ENCODE results near the gene MRPS15. TPM values are rescaled to one million over a fixed set of nuclear protein-coding genes. Genes with fewer than 3 reads are reported as not detected.

MRPS15 gene
- total and polyA plus RNA-seq, 2 of the 13 experiments (the other 11 are each of a cell fraction or from before 2014, with no cell fraction given): 59.0 to 113 TPM

- TF ChIP-seq PRDM4 (CRISPR knock-in tag; IDR thresholded peaks at IDR 0.05; ENCODE audit: borderline replicate concordance) (no peak), GZF1 (CRISPR knock-in tag; IDR thresholded peaks at IDR 0.05) (no peak), ZBTB25 (CRISPR knock-in tag; IDR thresholded peaks at IDR 0.05) (peak; percentile 80; the same call in 1 of the 2 replicates), FLYWCH1 (CRISPR knock-in tag; IDR thresholded peaks at IDR 0.05) (0 out of 2 replicates have a peak, but pooled peaks have one; percentile 21), GABPB1 (CRISPR knock-in tag; IDR thresholded peaks at IDR 0.05) (peak; percentile 92), HDAC6 (IDR thresholded peaks at IDR 0.05; ENCODE audit: low read depth, low read length) (no peak), REPIN1 (CRISPR knock-in tag; IDR thresholded peaks at IDR 0.05; ENCODE audit: borderline replicate concordance, low read depth) (no peak), CREM (IDR thresholded peaks at IDR 0.05) (peak; percentile 88), CREM (CRISPR knock-in tag; IDR thresholded peaks at IDR 0.05) (no peak), ZNF563 (CRISPR knock-in tag; IDR thresholded peaks at IDR 0.05) (no peak; the same call in 1 of the 2 replicates), SP1 (IDR thresholded peaks at IDR 0.05) (no peak), SP1 (CRISPR knock-in tag; IDR thresholded peaks at IDR 0.05) (peak; percentile 69; the same call in 1 of the 2 replicates), POGZ (CRISPR knock-in tag; IDR thresholded peaks at IDR 0.05) (peak; percentile 95), ZNF280B (CRISPR knock-in tag; IDR thresholded peaks at IDR 0.05; ENCODE audit: borderline replicate concordance) (no peak; the same call in 1 of the 2 replicates), RFXAP (CRISPR knock-in tag; IDR thresholded peaks at IDR 0.05; ENCODE audit: borderline replicate concordance) (peak; percentile 97), ZNF788 (CRISPR knock-in tag; IDR thresholded peaks at IDR 0.05; ENCODE audit: borderline replicate concordance) (peak; percentile 97), CREBL2 (CRISPR knock-in tag; IDR thresholded peaks at IDR 0.05; ENCODE audit: borderline replicate concordance) (no peak), ZNF678 (CRISPR knock-in tag; IDR thresholded peaks at IDR 0.05) (no peak; the same call in 1 of the 2 replicates), ZNF180 (CRISPR knock-in tag; IDR thresholded peaks at IDR 0.05; ENCODE audit: borderline replicate concordance, low read depth) (peak; percentile 83; the same call in 1 of the 2 replicates), IKZF5 (CRISPR knock-in tag; IDR thresholded peaks at IDR 0.05) (peak; percentile 90), BCL3 (CRISPR knock-in tag; IDR thresholded peaks at IDR 0.05) (no peak)
Measured at GRCh38 chr1:36486439-36487335, 22.5 kb upstream of the MRPS15 start (continued).

All from HepG2 (cell line).